HG02870 (cell line): ENCODE data around the gene FRS3.

Source experiments
- ATAC-seq: cut with Tn5 transposase; IDR thresholded peaks from one replicate; pipeline ENCODE4 v1.9.1; 2021; ENCODE audit warnings: mild to moderate bottlenecking, moderate library complexity; ENCODE audit not compliant: unreplicated experiment

FRS3 gene

GRCh38 chr6:41744236-41744787, 35.4 kb downstream of the FRS3 start:
- ATAC-seq: no peak

- ATAC-seq: no peak
Observed at GRCh38 chr6:41743406-41744235, 36.1 kb downstream of the FRS3 start.

GRCh38 chr6:41741625-41742490, 37.8 kb downstream of the FRS3 start:
- no peak for ATAC-seq

- no peak for ATAC-seq
Observed at GRCh38 chr6:41740366-41741162, 39.1 kb downstream of the FRS3 start.

GRCh38 chr6:41739041-41739440, 40.7 kb downstream of the FRS3 start:
- ATAC-seq: no peak

GRCh38 chr6:41737591-41738130, 42.0 kb downstream of the FRS3 start:
- ATAC-seq: no peak

- no peak for ATAC-seq
Observed at GRCh38 chr6:41736800-41737555, 42.7 kb downstream of the FRS3 start.

GRCh38 chr6:41736186-41736733, 43.4 kb downstream of the FRS3 start:
- ATAC-seq: no peak

GRCh38 chr6:41735427-41736185, 44.1 kb downstream of the FRS3 start, which contains the start of gene TFEB:
TSS of gene TFEB (minus strand) at chr6:41735608. CDS start at chr6:41691213, 44,395 bp downstream.
- ATAC-seq: peak; percentile 35

- ATAC-seq: peak; percentile 23
Observed at GRCh38 chr6:41734666-41735426, 44.9 kb downstream of the FRS3 start.

GRCh38 chr6:41733707-41734665, 45.7 kb downstream of the FRS3 start:
- peak; percentile 31 for ATAC-seq

- no peak for ATAC-seq
Observed at GRCh38 chr6:41733360-41733706, 46.4 kb downstream of the FRS3 start.

- peak; percentile 35 for ATAC-seq
Observed at GRCh38 chr6:41732591-41733359, 46.9 kb downstream of the FRS3 start.

GRCh38 chr6:41732149-41732548, 47.6 kb downstream of the FRS3 start:
- no peak for ATAC-seq

GRCh38 chr6:41731561-41732086, 48.1 kb downstream of the FRS3 start:
- no peak for ATAC-seq
